GM12865 (cell line): ENCODE measurements around the gene SPANXD.
"Not testable (repeated sequence)": the region's sequence is repeated elsewhere in the genome, so short reads cannot be mapped to it uniquely, and the experiment has no call there.

Experiments
- DNase-seq: peaks from one replicate; pipeline ENCODE4 v3.0.0; 2010; ENCODE audit warnings: low read depth
- H3K4me3 ChIP-seq: 2 replicates; pipeline ENCODE4 v1.5.1; 2011; ENCODE audit warnings: mild to moderate bottlenecking, low read depth, low read length, control low read depth
- CTCF ChIP-seq: IDR thresholded peaks from 2 replicates; pipeline ENCODE4 v1.5.1; 2011; ENCODE audit warnings: low read length, control low read depth, low read depth, inconsistent platforms; ENCODE audit not compliant: insufficient read depth; ENCODE audit errors: missing control alignments

Gene SPANXD

GRCh38 chrX:141698639-141699038 is at the start of gene SPANXD:
SPANXD (minus strand) TSS chrX:141698739; CDS start chrX:141698405, 334 bp downstream.
- H3K4me3 ChIP-seq, DNase-seq: not testable (repeated sequence)

- H3K4me3 ChIP-seq, result no peak overlapping the region
- DNase-seq, result no peak
- TF ChIP-seq CTCF, result no peak
Observed at GRCh38 chrX:141742666-141743065, 44.1 kb upstream of the SPANXD start.

- no peak for DNase-seq
- no peak for TF ChIP-seq CTCF
- H3K4me3 ChIP-seq, result no peak overlapping the region
Observed at GRCh38 chrX:141736656-141737055, 38.1 kb upstream of the SPANXD start.

GRCh38 chrX:141733371-141733770 is 34.8 kb upstream of the SPANXD start:
- TF ChIP-seq CTCF, result no peak
- no peak for DNase-seq
- no peak overlapping the region for H3K4me3 ChIP-seq

GRCh38 chrX:141732031-141732430 is 33.5 kb upstream of the SPANXD start:
- DNase-seq, result no peak
- TF ChIP-seq CTCF, result no peak
- no peak overlapping the region for H3K4me3 ChIP-seq

- no peak for DNase-seq
- TF ChIP-seq CTCF, result no peak
- H3K4me3 ChIP-seq, result no peak overlapping the region
Observed at GRCh38 chrX:141724186-141724585, 25.6 kb upstream of the SPANXD start.

- no peak for TF ChIP-seq CTCF
- no peak overlapping the region for H3K4me3 ChIP-seq
- DNase-seq, result no peak
Observed at GRCh38 chrX:141714680-141715079, 16.1 kb upstream of the SPANXD start.
